Stimulated activated CD4-positive, alpha-beta T cell treated with anti-CD3 and anti-CD28 coated beads, Interleukin-4, amount 100 ng/mL, for 1 hour (primary cell): ENCODE results near the gene GSE1.
A peak's percentile ranks its signal among the peaks of the same experiment; 100 is the strongest.

Experiments used
- DNase-seq: peaks from one replicate; pipeline ENCODE4 v3.0.0-alpha.2; 2020

Gene GSE1

DNA sequence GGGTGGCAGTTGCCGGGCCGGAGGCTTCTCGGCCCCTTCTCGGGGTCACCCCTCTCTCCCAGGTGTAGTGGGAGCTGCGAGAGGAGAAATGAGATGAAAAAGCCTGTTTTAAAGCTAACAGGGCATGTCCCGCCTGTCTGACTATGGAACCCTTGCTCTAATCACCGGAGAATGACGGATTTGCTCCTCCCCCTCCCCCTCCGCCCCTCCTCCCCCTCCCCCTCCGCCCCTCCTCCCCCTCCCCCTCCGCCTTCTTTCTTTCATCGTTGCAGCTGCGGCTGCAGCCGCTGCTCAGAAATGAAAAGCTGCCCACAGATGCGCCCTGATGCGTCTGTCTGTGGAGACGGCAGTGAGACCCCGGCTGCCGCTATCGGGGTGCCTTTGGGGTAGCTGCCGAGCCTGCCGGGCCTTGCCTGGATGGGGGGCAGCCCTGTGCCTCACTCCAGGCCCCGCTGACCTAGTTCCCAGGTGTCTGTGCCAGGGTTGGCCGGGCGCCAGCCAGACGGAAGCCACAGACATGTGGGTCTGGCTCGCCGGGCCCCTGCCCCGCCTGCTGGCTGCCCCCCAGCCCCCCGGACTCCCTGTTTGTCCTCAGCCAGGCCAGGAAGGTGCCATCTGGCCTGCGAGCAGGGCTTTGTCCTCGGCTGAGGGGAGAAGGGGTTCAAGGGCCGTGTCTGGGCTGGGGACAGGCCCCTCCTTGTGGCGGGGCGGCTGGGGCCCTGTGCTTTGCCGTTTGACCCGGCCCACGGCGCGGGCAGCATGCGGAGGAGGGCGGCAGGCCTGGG lies 37.9 kb downstream of the GSE1 start:
- DNase-seq, result no peak

DNA sequence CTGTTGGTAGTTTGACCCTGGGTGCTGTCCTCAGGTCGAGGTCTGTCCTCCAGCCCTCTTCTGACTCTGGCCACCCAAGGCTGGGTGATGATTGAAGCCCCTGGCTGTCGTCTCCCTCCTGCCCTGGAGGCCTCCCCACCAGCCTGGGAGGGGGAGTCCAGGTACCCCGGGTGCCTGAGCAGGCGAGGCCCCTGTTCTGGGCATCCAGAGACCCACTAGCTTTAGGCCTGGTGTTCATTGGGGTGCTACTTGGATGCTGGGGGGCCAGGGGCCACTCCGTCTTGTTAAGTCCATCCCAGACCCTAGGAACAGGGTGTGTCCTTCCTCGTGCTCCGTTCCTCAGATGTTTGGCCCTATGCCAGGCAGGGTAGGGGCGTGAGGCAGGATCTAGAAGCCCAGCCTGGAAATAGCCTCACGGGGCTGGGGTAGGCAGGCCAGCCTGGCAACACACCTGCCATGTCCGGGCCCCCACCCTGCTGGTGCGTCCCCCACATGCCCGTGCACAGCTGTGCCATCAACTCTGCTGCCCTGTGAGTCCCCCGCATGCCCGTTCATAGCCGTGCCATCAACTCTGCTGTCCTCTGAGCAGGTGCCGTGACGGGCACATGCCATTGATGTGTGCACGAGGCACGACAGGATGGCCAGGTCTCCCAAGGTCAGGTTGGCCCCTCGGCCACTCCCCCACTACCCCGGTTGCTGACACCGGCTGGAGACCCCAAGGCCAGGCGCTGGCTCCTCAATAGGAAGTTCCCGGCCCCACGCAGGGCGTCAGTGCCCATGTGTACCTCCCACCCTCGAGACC lies 38.7 kb downstream of the GSE1 start:
- DNase-seq, result no peak

DNA sequence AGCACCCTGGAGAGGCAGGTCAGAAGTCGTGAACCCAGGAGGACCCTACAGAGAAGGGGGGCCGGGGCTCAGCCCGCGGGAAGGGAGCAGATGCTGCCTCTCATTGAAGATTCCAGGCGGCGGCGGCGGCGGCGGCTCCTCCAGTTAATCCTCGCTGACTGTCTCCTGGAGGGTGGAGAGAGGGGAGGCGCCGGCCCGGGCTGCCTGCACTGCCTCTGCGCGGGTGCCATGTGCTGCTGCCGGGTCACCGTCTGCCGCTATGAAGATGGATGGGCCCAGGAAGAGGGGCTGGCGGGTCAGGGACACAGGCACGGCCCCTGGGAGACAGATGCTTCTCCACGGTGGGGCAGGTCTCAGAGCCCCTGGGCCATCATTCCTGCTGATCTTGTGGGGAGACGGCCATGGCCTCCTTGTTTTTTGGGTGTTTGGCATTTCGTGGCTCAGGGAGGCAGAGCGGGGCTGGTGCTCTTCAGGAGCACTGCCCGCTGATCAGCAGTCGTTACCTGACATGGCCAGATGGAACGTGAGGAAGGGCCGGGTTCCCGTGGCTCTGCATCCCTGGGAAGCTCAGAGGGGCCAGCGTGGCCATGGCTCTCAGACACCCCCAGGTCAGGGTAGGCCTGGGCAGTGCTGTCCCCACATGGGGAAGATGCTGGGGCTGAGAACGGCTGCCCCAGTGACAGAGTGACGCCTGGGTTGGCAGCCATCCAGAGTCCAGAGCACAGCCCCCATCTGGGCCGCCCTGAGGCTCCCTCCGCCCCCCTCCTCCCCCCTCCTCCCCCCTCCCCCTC lies 39.5 kb downstream of the GSE1 start:
- no peak for DNase-seq

DNA sequence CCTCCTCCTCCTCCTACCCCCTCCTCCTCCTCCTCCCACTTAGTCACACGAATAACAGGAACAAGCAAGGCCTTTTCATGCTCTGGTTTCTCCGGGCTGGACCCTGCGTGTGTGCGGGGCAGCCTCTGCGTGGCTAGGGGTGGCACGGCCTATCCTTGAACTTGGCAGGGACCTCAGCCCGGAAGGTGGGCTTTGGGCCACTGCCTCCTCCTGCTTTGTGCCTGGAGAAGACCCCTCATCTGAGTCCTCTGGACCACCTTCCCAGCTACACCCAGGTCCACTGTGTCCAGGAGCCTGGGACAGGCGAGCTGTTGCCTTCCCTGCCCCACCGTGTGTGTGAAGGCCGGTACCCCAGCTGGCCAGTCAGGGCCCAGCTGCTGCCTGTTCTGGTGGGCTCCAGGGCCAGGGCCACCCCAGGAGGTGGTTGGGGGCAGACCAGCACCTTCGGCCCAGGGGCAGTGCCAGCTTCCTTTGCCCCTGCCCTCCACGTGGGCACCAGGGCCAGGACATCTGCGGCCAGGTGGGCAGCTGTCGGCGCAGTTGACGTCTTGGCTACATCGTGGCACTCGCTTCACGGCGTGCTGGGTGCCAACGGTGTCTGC lies 40.3 kb downstream of the GSE1 start:
- DNase-seq, result no peak

DNA sequence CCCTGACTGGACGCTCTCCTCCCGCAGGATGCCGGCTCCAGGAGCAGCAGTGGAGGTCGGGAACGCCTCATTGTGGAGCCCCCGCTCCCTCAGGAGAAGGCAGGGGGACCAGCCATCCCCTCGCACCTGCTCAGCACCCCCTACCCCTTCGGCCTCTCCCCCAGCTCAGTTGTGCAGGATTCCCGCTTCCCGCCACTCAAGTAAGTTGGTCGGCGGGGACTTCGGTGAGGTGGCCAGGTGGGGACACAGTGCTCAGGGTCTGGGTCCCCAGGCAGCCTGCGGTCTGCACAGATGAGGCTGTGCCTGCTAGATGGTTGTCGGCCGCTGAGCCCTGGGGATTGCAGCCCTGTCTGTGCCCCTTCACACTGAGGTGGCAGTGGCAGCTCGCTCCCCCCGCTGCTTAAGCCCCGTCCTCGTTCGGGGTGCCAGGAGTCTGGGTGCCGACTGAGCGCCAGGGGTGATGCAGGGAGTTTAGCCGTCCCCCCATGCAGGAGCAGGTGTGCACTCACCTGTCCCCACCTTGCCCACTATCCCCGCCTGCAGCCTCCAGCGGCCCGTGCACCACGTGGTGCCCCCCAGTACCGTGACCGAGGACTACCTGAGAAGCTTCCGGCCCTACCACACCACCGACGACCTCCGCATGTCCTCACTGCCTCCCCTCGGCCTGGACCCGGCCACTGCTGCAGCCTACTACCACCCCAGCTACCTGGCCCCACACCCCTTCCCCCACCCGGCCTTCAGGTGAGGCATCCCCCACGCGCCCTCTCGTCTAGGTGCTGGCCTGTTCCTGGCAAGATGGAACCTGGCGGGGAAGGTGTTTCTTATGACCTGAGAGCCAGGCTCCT lies 41.4 kb downstream of the GSE1 start:
- no peak for DNase-seq

DNA sequence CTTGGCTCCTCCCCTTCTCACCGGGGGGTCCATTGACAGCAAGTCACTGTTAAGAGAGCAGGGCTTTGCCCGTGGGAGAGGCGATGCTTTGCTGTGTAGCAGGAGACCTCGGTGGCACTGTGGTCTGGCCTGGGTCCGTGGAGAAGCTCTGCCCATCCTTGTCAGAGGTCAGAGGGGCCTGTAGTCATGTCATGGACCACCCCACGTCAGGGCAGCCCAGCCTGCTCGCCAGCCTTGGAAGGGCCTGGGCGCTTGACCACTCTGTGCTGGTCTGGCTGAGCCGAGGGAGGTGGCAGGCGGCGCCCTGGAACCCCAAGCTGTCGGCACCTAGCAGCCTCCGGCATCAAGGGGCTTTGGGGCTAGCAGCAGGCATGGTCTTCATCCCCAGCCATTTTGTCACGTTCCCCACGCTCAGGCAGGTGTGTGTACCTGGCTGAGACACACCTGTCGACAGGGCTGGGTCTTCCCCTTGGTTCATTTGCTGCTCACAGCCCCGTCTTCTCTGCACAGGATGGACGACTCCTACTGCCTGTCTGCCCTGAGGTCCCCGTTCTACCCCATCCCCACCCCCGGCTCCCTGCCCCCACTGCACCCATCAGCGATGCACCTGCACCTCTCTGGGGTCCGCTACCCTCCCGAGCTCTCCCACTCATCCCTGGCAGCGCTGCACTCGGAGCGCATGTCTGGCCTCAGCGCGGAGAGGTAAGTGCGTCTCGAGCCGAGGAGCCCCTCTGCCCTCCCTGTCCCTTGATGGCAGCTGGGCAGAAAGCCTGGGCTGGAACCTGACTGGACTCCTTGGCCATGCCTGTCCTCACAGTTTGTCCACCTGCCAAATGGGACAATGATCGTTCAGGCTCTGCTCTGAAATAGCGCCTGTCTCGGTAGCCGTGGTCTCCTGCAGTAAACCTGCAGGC lies 42.4 kb downstream of the GSE1 start:
- DNase-seq, result no peak

DNA sequence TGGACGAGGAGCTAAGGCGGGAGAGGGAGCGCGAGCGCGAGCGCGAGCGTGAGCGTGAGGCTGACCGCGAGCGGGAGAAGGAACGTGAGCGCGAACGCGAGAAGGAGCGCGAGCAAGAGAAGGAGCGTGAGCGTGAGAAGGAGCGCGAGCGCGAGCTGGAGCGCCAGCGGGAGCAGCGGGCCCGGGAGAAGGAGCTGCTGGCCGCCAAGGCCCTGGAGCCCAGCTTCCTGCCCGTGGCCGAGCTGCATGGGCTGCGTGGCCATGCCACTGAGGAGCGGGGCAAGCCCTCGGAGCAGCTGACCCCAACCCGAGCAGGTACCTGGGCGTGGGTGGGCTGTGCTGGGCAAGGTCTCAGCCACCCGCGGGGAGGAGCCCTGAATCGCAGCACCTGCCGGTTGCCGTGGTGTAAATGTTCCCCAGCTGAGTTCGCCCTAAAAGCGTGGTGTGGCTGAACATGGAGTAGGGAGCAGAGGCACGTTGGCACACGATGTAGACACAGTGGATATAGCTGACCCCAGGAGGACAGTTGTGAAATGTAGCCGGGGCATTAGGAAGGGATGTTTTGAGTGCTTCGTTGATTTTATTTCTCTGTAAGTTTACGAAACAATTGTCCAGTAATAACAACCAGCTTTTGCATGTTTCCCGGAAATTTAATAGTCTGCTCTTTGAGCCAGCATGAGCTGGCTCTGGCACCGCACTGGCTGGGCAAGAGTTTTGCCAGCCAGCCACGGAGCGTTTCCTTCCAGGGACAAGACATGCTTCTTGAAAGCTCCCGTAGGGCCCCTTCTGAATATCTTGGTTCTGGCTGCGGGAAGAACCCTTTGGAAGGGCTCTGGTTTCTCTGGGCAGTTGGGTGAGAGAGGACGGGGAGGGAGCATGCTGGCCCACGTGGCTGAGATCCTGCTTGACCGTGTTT lies 43.5 kb downstream of the GSE1 start:
- DNase-seq, result no peak

DNA sequence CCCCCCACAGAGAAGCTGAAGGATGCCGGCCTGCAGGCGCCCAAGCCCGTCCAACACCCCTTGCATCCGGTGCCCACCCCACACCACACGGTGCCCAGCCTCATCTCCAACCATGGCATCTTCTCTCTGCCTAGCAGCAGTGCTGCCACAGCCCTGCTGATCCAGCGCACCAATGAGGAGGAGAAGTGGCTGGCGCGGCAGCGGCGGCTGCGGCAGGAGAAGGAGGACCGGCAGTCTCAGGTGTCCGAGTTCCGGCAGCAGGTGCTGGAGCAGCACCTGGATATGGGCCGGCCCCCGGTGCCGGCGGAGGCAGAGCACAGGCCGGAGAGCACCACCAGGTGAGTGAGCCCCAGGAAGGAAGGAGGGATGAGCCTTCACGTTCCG lies 44.1 kb downstream of the GSE1 start:
- no peak for DNase-seq

DNA sequence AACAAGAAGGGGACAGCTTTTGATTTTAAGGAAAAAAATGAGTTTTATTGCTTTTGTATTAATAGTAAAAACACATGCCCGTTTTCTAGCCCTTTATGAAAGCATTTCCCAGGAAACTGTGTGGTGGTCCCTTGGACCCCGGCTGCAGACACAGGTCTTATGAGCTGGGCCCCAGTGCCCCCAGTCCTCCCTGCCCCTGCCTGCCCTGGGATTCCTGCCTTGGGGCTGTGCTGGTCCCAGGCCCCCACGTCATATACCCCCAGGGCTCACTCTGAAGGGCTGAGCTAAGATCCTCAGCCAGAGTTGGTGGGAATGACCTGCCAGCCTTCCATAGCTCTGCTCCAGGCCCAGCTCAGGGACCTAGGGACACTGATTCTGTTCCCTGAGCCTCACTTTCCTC lies 44.9 kb downstream of the GSE1 start:
- DNase-seq, result no peak

DNA sequence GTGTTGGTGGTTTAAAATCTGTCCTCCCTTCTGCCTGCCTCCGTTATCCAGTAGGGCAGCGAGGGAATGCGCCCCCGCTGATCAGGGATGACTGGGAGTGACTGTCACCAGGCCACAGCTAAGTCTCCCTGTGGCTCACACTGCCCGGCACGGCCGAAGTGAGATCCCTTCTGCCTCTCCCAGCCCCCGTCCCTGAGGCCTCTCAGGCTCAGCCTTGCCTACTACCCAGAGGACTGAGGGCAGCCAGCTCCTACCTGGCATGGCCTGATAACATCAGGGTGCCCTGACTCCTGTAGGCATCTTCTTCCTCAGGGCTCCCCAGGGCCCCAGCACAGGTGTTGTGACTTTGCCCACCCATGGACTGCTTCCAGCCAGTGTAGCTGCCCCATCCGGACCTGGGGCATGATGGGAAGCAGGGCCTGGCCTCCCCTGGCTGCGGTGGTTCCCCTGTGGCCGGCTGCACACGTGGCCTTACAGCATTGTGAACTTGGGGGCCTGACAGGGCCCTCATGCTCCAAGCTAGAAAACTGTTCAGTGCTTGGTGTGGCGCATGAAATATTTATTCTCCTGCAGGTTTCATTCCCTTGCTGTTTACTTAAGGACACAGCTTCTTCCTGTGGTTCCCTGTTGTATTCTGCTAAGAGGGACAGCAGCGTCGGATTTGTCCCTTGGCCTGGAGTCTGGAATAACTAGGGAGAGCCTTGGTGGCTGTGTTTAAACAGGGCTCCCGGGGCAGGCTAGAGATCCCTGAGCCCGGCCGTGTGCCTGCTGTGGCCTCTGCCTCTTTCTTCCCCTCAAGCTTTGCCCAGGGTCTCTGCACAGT lies 45.6 kb downstream of the GSE1 start:
- no peak for DNase-seq

DNA sequence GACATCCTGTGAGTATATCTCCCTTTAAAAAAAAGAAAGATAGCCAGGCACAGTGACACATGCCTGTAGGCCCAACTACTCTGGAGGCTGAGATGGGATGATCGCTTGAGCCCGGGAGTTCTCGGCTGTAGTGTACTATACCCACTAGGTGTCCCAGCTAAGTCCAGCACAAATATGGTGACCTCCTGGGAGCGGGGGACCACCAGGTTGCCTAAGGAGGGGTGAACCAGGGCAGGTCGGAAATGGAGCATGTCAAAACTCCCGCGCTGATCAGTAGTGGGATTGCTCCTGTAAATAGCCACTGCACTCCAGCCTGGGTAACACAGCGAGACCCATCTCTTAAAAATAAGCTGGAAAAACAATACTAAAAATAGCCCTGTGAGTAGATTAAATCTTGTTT lies 46.2 kb downstream of the GSE1 start:
- no peak for DNase-seq

DNA sequence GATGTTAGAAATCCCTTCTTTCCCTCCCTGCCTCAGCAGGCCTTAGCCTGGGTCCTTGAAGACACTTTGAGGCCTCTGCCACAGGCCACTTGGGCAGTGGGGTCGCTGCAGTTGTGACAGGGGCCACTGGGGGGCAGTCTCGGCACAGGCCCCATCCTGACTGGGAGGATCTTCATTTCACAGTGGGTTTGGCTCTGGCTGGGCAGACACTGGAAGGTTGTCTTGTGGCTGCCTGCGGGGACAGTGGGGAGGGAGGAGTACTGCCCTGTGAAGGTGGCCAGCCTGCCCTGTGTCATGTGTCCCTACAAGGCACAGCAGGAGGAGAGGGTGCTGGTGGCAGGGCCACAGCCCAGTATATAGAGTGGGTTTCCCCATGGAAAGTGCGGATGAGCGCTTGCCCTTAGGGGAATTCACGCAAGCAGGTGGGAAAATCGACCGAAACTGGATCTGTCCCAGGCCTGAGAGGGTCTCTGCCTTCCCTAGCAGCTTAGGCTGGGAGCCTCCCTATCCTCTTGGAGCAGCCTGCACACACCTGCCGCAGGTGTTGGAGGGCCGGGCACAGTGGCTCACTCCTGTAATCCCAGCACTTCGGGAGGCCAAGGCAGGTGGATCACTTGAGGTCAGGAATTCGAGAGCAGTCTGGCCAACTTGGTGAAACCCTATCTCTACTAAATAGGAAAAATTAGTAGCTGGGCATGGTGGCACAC lies 46.8 kb downstream of the GSE1 start:
- DNase-seq, result peak; percentile 67

DNA sequence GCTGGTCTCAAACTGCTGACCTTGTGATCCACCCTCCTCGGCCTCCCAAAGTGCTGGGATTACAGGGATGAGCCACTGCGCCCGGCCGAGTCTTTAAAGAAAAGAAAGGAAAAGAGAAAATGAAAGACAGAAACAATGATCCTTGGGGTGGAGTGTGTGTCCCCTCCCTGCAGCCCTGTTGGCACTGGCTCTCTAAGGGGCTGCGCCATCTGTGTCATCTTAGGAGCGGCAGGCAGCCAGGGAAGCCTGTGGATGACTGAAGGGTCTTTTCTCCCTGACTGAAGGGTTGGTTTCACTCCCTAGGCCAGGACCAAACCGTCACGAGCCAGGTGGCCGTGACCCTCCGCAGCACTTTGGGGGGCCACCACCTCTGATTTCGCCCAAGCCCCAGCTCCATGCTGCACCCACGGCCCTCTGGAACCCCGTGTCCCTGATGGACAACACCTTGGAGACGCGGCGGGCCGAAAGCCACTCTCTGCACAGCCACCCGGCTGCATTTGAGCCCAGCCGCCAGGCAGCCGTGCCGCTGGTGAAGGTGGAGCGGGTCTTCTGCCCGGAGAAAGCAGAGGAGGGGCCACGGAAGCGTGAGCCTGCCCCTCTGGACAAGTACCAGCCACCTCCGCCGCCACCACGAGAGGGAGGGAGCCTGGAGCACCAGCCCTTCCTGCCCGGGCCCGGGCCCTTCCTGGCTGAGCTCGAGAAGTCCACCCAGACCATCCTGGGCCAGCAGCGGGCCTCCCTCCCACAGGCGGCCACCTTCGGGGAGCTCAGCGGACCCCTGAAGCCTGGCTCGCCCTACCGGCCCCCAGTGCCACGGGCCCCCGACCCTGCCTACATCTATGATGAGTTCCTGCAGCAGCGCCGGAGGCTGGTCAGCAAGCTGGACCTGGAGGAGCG lies 48.0 kb downstream of the GSE1 start:
- DNase-seq, result no peak

DNA sequence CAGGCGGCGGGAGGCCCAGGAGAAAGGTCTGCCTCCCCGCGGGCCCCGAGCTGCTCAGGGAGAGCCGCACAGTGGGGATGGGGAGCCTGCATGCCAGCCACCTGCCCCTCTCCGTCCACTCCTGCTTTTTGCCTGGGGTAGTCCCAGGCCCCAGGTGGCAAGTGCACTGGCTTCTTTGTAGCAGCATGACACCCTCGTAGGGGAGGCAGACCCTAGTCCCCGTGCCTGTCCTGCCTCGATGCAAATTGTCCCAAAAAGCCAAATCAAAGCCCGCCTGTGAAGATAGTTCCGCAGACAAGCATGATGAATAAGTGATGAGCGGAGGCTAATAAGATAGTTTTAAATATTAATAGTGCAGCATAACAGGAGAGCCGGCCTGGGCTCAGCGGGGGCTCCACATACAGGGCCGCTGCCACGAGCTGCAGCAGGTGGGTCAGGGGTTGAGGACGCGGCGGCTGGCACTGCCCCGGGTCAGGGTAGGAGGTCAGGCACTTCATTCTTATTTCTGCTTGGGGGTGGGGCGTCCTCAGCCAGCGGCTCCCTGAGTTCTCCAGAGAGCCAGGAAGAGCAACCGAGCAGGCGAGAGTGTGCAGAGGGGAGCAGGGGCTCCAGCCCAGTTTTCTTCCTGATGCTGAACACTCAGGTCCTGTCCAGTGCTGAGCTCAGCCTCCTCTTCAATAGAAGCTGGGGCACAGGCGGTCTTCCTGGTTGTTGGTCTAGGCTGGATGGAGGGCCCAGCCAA lies 48.8 kb downstream of the GSE1 start:
- DNase-seq, result no peak

DNA sequence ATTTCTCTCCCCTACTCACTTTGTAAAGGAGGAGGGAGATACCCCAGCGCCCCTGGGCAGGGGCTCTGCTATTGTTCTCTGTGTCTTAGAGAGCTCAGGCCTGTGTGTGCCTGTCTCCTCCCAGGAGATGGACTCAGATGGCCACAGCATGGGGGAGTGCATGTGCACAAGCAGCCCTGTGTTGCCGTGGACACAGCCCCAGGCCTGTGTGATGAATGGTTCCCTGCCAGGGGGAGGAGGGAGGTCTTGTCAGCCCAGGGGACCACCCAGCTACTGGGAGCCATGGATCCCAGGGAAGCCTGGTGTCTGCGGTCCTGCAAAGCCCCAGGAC lies 49.3 kb downstream of the GSE1 start:
- no peak for DNase-seq

DNA sequence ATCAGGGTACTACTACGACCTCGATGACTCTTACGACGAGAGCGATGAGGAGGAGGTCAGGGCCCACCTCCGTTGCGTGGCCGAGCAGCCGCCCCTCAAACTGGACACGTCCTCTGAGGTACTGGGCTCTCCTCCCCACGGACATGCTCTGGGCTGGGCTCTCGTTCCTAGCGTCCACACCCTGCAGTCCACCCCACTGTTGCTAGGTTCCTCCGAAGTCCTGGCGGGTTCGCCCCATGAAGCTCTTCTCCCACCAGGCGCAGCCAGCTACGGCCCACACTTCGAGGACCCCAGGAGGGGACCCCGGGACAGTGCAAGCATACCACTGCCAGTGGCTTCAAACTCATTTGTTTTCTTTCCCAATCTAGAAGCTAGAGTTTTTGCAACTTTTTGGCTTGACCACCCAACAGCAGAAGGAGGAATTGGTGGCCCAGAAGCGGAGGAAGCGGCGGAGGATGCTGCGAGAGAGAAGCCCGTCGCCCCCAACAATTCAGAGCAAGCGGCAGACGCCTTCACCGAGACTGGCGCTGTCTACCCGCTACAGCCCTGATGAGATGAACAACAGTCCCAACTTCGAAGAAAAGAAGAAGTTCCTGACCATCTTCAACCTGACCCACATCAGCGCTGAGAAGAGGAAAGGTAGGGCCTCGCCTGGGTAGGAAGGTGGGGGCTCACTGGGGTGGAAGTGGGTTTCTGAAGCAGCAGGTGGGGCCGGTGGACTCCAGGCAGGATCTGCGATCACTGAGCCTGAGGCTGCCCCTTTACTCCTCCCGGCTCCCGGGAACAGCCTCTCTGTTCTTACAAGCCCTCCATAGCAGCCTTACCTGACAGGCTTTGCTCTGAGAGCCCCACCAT lies 50.1 kb downstream of the GSE1 start:
- DNase-seq, result no peak
